ENCODE data around the gene TMEM101.

GRCh38 chr17:43998552-43998951, 16.2 kb downstream of the TMEM101 start:
- TF ChIP-seq EZH2 (IDR thresholded peaks at IDR 0.05; ENCODE audit: low read length, unreplicated experiment) (no peak), CTCF (conservative IDR thresholded peaks at IDR 0.05; ENCODE audit: low read depth, low read length) (no peak), EZH2phosphoT487 (IDR thresholded peaks at IDR 0.05; ENCODE audit: borderline replicate concordance, low read length) (no peak)
